K562 (cell line): ENCODE measurements around the gene CFDP1. TPM values are rescaled to one million over a fixed set of nuclear protein-coding genes. Genes with fewer than 3 reads are reported as not detected.
"Not testable (repeated sequence)": the region's sequence is repeated elsewhere in the genome, so short reads cannot be mapped to it uniquely, and the experiment has no call there.

Experiments used
- ATAC-seq: fragments of 200-7000 bp; cut with Tn5 transposase; 3 replicates; pipeline ENCODE4 v1.9.1; 2020; ENCODE audit warnings: moderate library complexity
- BruUV-seq: library from RNA; stranded (reverse); fragments of 400-500 nt; replicated peaks from 2 replicates; lab custom pipeline; 2021; lab: Mats Ljungman, UMichigan
- CTCF ChIA-PET: fragments of 300-600 bp; formaldehyde crosslinking; extraction: SDS; loops from one replicate; lab custom pipeline; 2021; ENCODE audit warnings: low intra/inter-chr PET ratio; lab: Yijun Ruan, JAX
- POLR2A ChIA-PET: fragments of 300-600, 350-650 bp; sonication (Branson Sonifier 250); formaldehyde crosslinking; extraction: SDS; loops from one replicate; lab custom pipeline; 2021; ENCODE audit warnings: antibody characterized with exemption, inconsistent platforms; lab: Yijun Ruan, JAX
- DNase-seq, 4 experiments: peaks; one replicate each; pipeline versions ENCODE4 v3.0.0 to v3.0.0-alpha.2; 2011 to 2018; ENCODE audit warnings: low spot score in 3 of 4, mixed read lengths in 3 of 4; ENCODE audit errors: extremely low read depth in 1 of 4
- FAIRE-seq: peaks from 2 replicates; lab custom pipeline; 2011; peaks lifted over from hg19 to GRCh38; lab: Jason Lieb, UNC
- H2AFZ ChIP-seq: 2 replicates; pipeline ENCODE4 v1.6.0; 2011; ENCODE audit warnings: low read depth, low read length, control low read depth, inconsistent platforms
- H3K27ac ChIP-seq: fragments of 200-600 bp; 3 replicates; pipeline ENCODE4 v1.8.0; 2011; ENCODE audit warnings: low read depth, mild to moderate bottlenecking, control low read depth, inconsistent platforms, low read length, moderate library complexity, mixed read lengths; ENCODE audit errors: extremely low read depth
- H3K27me3 ChIP-seq, 2 experiments: fragments of 300-600 bp in 1 of 2; 2 replicates in 1 of 2; 3 replicates in 1 of 2; pipeline versions ENCODE4 v1.6.0 to v1.8.0; 2011; ENCODE audit warnings: inconsistent platforms in 2 of 2, low read length in 2 of 2, mild to moderate bottlenecking in 1 of 2, mixed read lengths in 1 of 2, moderate library complexity in 1 of 2; ENCODE audit not compliant: control insufficient read depth in 2 of 2, insufficient read depth in 2 of 2
- H3K36me3 ChIP-seq: fragments of 300-600 bp; 3 replicates; pipeline ENCODE4 v1.8.0; 2011; ENCODE audit warnings: mild to moderate bottlenecking, low read length, inconsistent platforms; ENCODE audit not compliant: control insufficient read depth, insufficient read depth
- H3K4me1 ChIP-seq, 2 experiments: fragments of 200-600 bp in 1 of 2; replicated peaks in 1 of 2; 2 replicates in 1 of 2; 3 replicates in 1 of 2; pipeline versions ENCODE4 v1.5.1 to v1.8.0; 2011; ENCODE audit warnings: inconsistent platforms in 2 of 2, low read length in 2 of 2, mild to moderate bottlenecking in 1 of 2, mixed read lengths in 1 of 2, moderate library complexity in 1 of 2; ENCODE audit not compliant: control insufficient read depth in 2 of 2, insufficient read depth in 2 of 2
- H3K4me2 ChIP-seq: 2 replicates; pipeline ENCODE4 v1.6.1; 2011; ENCODE audit warnings: low read length, control low read depth, inconsistent platforms, mixed read lengths; ENCODE audit not compliant: insufficient read depth
- H3K4me3 ChIP-seq: fragments of 200-600 bp; sonication (generic), shearing (Covaris generic); 2 replicates; pipeline ENCODE4 v1.5.1; 2016; ENCODE audit warnings: control low read depth, inconsistent platforms
- H3K79me2 ChIP-seq: fragments of 200-600 bp; 3 replicates; pipeline ENCODE4 v1.8.0; 2011; ENCODE audit warnings: low read length, inconsistent platforms; ENCODE audit not compliant: control insufficient read depth, insufficient read depth
- H3K9ac ChIP-seq, 2 experiments: 2 replicates each; pipeline versions ENCODE4 v1.6.0 to v1.6.1; 2011; ENCODE audit warnings: low read depth in 2 of 2, low read length in 2 of 2, control low read depth in 1 of 2, inconsistent platforms in 1 of 2, mild to moderate bottlenecking in 1 of 2, mixed read lengths in 1 of 2; ENCODE audit not compliant: insufficient read depth in 1 of 2
- H3K9me1 ChIP-seq: one replicate; pipeline ENCODE4 v1.6.0; 2011; ENCODE audit warnings: inconsistent platforms, mild to moderate bottlenecking, low read length, moderate library complexity; ENCODE audit not compliant: control insufficient read depth, insufficient read depth
- H3K9me3 ChIP-seq: replicated peaks from 2 replicates; pipeline ENCODE4 v1.5.1; 2011; ENCODE audit warnings: low read depth, low read length, inconsistent platforms; ENCODE audit not compliant: control insufficient read depth, insufficient read depth
- H4K20me1 ChIP-seq: replicated peaks from 2 replicates; pipeline ENCODE4 v1.6.1; 2011; ENCODE audit warnings: low read length, inconsistent platforms, mixed read lengths; ENCODE audit not compliant: control insufficient read depth, insufficient read depth
- C11orf30 ChIP-seq: fragments of 450-650 bp; IDR thresholded peaks from 2 replicates; pipeline ENCODE4 v1.6.1; 2016; ENCODE audit warnings: low read depth, mild to moderate bottlenecking
- EGR1 ChIP-seq: fragments of 450-650 bp; conservative IDR thresholded peaks from 2 replicates; pipeline ENCODE4 v1.6.1; 2017; ENCODE audit warnings: mild to moderate bottlenecking
- ZBTB33 ChIP-seq: sonication (generic); formaldehyde crosslinking; IDR thresholded peaks from 2 replicates; pipeline ENCODE4 v1.8.1; 2023; ENCODE audit warnings: mild to moderate bottlenecking, missing genetic modification reagents
- ZNF316 ChIP-seq: fragments of 450-650 bp; IDR thresholded peaks from 2 replicates; pipeline ENCODE4 v1.6.1; 2016
- WGBS: fragments of 100-300 bp; shearing (Covaris generic); methylation state at CpG from one replicate; pipeline ENCODE4 v1.1.6; 2016; ENCODE audit warnings: low coverage, mixed read lengths; ENCODE audit not compliant: insufficient coverage; ENCODE audit errors: missing lambda C conversion rate; 5-methylcytosine and 5-hydroxymethylcytosine counted together
- in situ Hi-C: fragments of 300-500 bp; cut with MboI; formaldehyde crosslinking; loops from 4 replicates; pipeline ENCODE4 v1.15.0; 2018; ENCODE audit warnings: inconsistent platforms, mixed read lengths
- intact Hi-C: fragments of 100-400 bp; cut with micrococcal nuclease; formaldehyde crosslinking; loops from 2 replicates; pipeline ENCODE4 v1.14.2; 2022
- polyA plus RNA-seq, 8 experiments: library from polyadenylated mRNA; depleted of rRNA in 4 of 8; stranded (reverse) in 5 of 8; unstranded in 3 of 8; fragments of >200 nt; fragmentation: Nextera tagmentation in 2 of 8; fragmentation: Illumina TruSeq in 1 of 8; extraction: Ambion mirVana in 2 of 8; extraction: Trizol in 1 of 8; gene quantifications; 2 replicates each; pipeline versions ENCODE4 v1.2.1 to v1.2.3, GENCODE V29; 2011 to 2014; ENCODE audit warnings: inconsistent platforms in 1 of 8, missing spikeins in 1 of 8
- total RNA-seq, 7 experiments: library from RNA; depleted of rRNA in 6 of 7; stranded (reverse); fragments of >200 nt in 6 of 7; fragmentation: Illumina TruSeq in 2 of 7; extraction: Trizol in 2 of 7; gene quantifications; 2 replicates each; pipeline versions ENCODE4 v1.2.1 to v1.2.3, GENCODE V29; 2011 to 2021; ENCODE audit warnings: low replicate concordance in 1 of 7

CFDP1 gene
- total and polyA plus RNA-seq, 9 of the 15 experiments (the other 6 are each of a cell fraction or from before 2014, with no cell fraction given): 31.5 to 78.4 (median 61.7) TPM

GRCh38 chr16:75426524-75426923, 6.8 kb downstream of the CFDP1 start:
- in situ Hi-C loops: not testable (repeated sequence)

GRCh38 chr16:75424105-75424762, 9.1 kb downstream of the CFDP1 start:
- BruUV-seq, H3K27me3 ChIP-seq, in situ Hi-C loops, H4K20me1 ChIP-seq, H3K4me3 ChIP-seq, H3K4me1 ChIP-seq, H2AFZ ChIP-seq, H3K9me1 ChIP-seq, ATAC-seq, DNase-seq, H3K27ac ChIP-seq, CTCF ChIA-PET, H3K4me2 ChIP-seq, H3K36me3 ChIP-seq, H3K9ac ChIP-seq, H3K9me3 ChIP-seq: not testable (repeated sequence)
- H3K79me2 ChIP-seq: peaks cover 78% of the 10 kb centered on the region
- intact Hi-C loops: loop anchor here (5.0 kb wide), 1 partner anchor 38 kb away; the partner anchor contains the start of gene TMEM170A
- 71% methylated on average over 14 of the region's 18 CpGs for WGBS
- 0 out of 2 replicates have a peak, but pooled peaks have one; percentile 55 for TF ChIP-seq ZBTB33 (CRISPR knock-in tag)
- peak; percentile 6 for FAIRE-seq
- POLR2A ChIA-PET: interaction anchor here (0.7 to 1.0 kb wide), 2 partner anchors 9 to 19 kb away, joined by 3 read pairs; partner anchors contain the start of gene CFDP1

More at GRCh38 chr16:75426524-75426923, 6.8 kb downstream of the CFDP1 start:
- POLR2A ChIA-PET, DNase-seq, H3K4me1 ChIP-seq, CTCF ChIA-PET, H2AFZ ChIP-seq, H3K9me3 ChIP-seq, H3K9me1 ChIP-seq, H3K27ac ChIP-seq, H3K4me2 ChIP-seq, intact Hi-C loops, H3K9ac ChIP-seq, H3K4me3 ChIP-seq, H4K20me1 ChIP-seq, H3K27me3 ChIP-seq, H3K36me3 ChIP-seq, BruUV-seq, ATAC-seq, FAIRE-seq: not testable (repeated sequence)
- peaks cover 74% of the 10 kb centered on the region for H3K79me2 ChIP-seq
- WGBS: 50% methylated on average over 2 of the region's 2 CpGs
- TF ChIP-seq C11orf30: peak; percentile 23; the same call in 1 of the 2 replicates
- TF ChIP-seq ZNF316: peak; percentile 61; the same call in 1 of the 2 replicates
- TF ChIP-seq EGR1: peak; percentile 59
